Activated CD8-positive, alpha-beta memory T cell treated with anti-CD3 and anti-CD28 coated beads for 48 hours (primary cell): ENCODE results near the gene POFUT1.
"Not testable (repeated sequence)": the region's sequence is repeated elsewhere in the genome, so short reads cannot be mapped to it uniquely, and the experiment has no call there.

ENCODE experiments used
- DNase-seq, 3 experiments: peaks; one replicate each; pipeline ENCODE4 v3.0.0-alpha.2; 2020; ENCODE audit warnings: low read depth in 2 of 3, low spot score in 2 of 3

POFUT1 gene

GRCh38 chr20:32233286-32233685 lies 25.6 kb downstream of the POFUT1 start:
- no peak for DNase-seq

- DNase-seq, result no peak
Observed at GRCh38 chr20:32234135-32234808, 26.6 kb downstream of the POFUT1 start.

- no peak for DNase-seq
Observed at GRCh38 chr20:32235331-32236047, 27.8 kb downstream of the POFUT1 start.

GRCh38 chr20:32236048-32236533 lies 28.4 kb downstream of the POFUT1 start:
- DNase-seq, result no peak

- DNase-seq, result no peak
Observed at GRCh38 chr20:32236819-32237218, 29.1 kb downstream of the POFUT1 start.

- no peak for DNase-seq
Observed at GRCh38 chr20:32237419-32237818, 29.7 kb downstream of the POFUT1 start.

DNA sequence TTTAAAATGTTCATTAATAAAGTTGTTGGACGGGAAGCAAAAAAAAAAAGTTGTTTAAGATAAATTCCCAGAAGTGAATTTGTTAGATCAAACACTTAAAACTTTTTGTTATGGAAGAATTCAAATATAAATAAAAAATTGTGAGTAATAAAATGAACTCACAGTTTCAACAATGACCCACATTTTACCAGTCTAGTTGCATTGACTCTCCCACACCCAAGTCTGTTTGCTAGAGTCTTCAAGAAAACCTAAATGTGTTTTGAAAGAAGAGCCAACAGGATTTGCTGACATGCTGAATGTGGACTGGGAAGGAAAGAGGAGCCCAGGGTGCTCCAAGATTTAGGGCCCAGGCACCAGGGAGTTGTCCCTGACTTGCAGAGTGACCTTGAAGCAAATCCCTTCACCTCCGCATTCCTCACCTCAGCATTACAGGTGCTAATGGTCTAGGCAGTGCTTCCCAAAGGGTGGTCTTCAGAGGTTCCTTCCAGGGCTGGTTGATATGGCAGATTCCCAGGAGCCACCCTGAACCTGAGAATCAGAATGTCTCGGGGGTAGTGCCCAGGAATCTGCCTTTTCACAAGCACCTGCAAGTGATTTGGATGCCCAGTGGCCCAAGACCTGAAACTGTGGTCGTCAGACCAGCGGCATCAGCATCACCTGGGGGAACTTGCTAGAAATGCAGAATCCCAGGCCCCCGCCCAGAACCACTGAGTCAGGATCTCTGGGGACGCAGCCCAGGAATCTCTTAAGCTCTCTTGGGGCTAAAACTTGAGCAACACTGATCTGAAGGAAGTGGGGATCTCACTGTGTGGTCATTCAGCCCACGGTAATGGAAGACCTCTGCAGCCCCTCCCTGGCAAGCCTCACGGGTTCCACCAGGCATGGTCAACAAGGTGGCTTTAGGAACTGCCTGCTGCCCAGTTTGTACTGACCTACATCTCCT lies 31.1 kb downstream of the POFUT1 start:
- no peak for DNase-seq

GRCh38 chr20:32240205-32240604 lies 32.5 kb downstream of the POFUT1 start:
- no peak for DNase-seq

- DNase-seq, result no peak
Observed at GRCh38 chr20:32241807-32242206, 34.1 kb downstream of the POFUT1 start.

GRCh38 chr20:32244150-32244823 lies 36.6 kb downstream of the POFUT1 start:
- no peak for DNase-seq

DNA sequence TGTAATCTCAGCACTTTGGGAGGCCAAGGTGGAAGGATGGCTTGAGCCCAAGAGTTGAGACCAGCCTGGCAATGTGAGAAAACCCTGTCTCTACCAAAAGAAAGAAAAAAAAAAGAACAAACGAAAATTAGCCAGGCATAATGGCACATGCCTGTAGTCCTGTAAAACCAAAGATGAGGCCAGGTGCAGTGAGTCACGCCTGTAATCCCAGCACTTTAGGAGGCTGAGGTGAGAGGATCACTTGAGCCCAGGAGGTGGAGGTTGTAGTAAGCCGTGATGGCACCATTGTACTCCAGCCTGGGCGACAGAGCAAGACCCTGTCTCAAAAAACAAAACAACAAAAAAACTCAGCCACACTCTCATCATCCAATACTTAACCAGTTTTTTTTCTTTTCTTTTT lies 37.3 kb downstream of the POFUT1 start:
- no peak for DNase-seq

DNA sequence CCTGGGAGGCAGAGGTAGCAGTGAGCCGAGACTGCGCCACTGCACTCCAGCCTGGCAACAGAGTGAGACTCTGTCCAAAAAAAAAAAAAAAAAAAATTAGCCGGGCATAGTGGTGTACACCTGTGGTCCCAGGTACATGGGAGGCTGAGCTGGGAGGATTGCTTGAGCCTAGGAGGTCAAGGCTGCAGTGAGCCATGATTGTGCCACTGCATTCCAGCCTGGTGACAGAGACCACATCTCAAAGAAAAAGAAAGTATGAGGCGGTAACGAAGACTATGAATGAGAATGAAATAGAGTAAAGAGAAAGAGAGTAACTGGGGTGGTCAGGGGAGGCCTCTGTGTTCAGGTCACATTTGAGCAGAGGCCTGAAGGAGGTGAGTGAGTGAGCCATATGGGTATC lies 38.5 kb downstream of the POFUT1 start:
- DNase-seq, result not testable (repeated sequence)

DNA sequence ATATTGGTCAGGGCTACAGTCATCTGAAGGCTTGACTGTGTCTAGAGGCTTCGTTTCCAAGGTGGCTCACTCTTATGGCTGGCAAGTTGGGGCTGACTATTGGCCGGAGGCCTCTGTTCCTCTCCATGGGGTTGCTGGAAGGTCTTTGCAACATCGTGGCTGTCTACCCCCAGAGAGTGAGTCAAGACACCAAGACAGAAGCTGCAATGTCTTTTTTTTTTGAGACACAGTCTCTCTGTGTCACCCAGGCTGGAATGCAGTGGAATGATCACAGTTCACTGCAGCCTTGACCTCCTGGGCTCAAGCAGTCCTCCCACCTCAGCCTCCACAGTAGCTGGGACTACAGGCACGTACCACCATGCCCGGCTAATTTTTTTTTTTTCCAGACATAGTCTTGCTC lies 40.4 kb downstream of the POFUT1 start:
- no peak for DNase-seq

DNA sequence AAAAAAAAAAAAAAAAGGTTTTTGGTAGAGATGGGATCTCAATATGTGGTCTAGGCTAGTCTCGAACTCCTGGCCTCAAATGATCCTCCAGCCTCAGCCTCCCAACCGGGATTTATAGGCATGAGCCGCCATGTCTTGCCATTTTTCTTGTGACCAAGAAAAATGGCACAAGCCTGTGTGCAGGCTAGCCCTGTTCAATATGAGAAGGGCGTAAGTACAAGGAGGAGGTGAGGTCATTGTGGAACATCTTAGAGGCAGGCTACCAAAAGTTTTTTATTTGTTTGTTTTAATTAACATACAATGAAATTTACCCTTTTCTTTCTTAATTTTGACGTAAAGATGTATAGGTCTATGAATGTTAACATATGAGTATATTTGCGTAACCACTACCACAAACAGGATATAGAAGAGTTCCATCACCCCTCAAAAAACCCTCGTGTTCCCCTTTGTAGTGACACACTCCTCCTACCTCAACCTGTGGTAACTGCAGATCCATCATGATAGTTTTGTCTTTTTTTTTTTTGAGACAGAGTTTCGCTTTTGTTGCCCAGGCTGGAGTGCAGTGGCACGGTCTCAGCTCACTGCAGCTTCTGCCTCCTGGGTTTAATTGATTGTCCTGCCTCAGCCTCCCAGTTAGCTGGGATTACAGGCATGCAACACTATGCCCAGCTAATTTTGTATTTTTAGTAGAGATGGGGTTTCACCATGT lies 41.5 kb downstream of the POFUT1 start:
- no peak for DNase-seq

- no peak for DNase-seq
Observed at GRCh38 chr20:32251470-32251869, 43.8 kb downstream of the POFUT1 start.

DNA sequence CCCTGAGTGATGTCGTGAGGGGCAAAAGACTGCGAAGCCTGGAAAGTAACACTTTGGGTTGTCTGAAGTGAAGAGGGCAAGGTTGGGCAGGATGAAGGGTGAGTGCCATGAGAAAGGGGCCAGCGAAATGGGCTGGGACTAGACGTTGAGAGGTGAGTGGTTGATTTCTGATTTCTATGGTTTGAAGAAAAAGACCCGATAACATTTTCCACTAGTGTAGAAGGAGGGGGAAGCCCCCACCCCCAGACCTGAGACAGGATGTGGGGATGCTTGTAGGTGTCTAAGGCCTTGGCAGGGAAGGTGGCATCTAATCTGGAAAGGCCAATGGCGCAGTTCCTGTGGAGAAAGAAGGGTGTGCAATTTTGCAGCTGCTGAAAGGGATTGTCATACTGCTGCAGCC lies 44.5 kb downstream of the POFUT1 start:
- DNase-seq, result peak; percentile 50 to 73 (median 59)

GRCh38 chr20:32260973-32261372 lies 53.3 kb downstream of the POFUT1 start:
- not testable (repeated sequence) for DNase-seq

GRCh38 chr20:32261644-32262043 lies 54.0 kb downstream of the POFUT1 start:
- no peak for DNase-seq

DNA sequence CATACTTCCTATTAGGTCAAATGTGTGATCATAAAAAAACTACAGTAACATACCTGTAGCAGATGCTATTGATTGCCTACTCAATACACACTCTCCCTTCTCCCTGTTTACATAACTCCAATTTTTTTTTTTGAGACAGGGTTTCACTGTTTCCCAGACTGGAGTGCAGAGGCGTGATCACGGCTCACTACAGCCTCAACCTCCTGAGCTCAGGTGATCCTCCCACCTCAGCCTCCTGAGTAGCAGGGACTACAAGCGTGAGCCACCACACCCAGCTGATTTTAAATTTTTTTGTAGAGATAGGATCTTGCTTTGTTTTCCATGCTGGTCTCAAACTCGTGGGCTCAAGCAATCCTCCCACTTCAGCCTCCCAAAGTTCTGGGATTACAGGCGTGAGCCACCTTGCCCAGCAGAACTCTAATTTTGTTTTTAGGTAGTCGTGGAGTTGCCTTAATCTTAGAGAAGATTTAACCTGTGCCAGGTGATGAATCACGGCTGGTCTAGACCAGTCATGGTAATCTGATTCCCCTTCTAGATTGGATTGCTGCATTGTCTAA lies 55.8 kb downstream of the POFUT1 start:
- no peak for DNase-seq

GRCh38 chr20:32271620-32272019 lies 63.9 kb downstream of the POFUT1 start:
- DNase-seq, result no peak
